SK-N-SH treated with all-trans-retinoic acid at 6 μM for 48 hours (cell line): ENCODE measurements around the gene MAMDC4.

Experiments
- ATAC-seq: fragments of 200-7000 bp; cut with Tn5 transposase; 3 replicates; pipeline ENCODE4 v1.9.1; 2020; ENCODE audit warnings: mild to moderate bottlenecking, moderate library complexity
- ARNTL ChIP-seq: fragments of 450-650 bp; formaldehyde crosslinking; IDR thresholded peaks from 2 replicates; pipeline ENCODE4 v1.5.0; 2020; ENCODE audit warnings: low read depth, mild to moderate bottlenecking, moderate library complexity, borderline replicate concordance
- BACH2 ChIP-seq: fragments of 250-450 bp; sonication (Bioruptor Pico); IDR thresholded peaks from 2 replicates; pipeline ENCODE4 v1.9.0; 2021; ENCODE audit warnings: mild to moderate bottlenecking, borderline replicate concordance
- CREB5 ChIP-seq: fragments of 250-450 bp; sonication (Bioruptor Pico); IDR thresholded peaks from 2 replicates; pipeline ENCODE4 v1.5.1; 2020; ENCODE audit warnings: low read depth, mild to moderate bottlenecking, moderate library complexity
- CSDC2 ChIP-seq: fragments of 250-450 bp; sonication (Bioruptor Pico); IDR thresholded peaks from 2 replicates; pipeline ENCODE4 v1.5.0; 2020; ENCODE audit warnings: mild to moderate bottlenecking, moderate library complexity
- CSRNP3 ChIP-seq: fragments of 250-450 bp; sonication (Bioruptor Pico); IDR thresholded peaks from 2 replicates; pipeline ENCODE4 v1.5.1; 2021; ENCODE audit warnings: mild to moderate bottlenecking, moderate library complexity
- ESRRG ChIP-seq: fragments of 250-450 bp; sonication (Bioruptor Pico); IDR thresholded peaks from 2 replicates; pipeline ENCODE4 v1.6.1; 2021; ENCODE audit warnings: mild to moderate bottlenecking
- ISL1 ChIP-seq: fragments of 250-450 bp; sonication (Bioruptor Pico); IDR thresholded peaks from 2 replicates; pipeline ENCODE4 v2.1.2; 2022; ENCODE audit warnings: mild to moderate bottlenecking, moderate library complexity
- OSR1 ChIP-seq: fragments of 250-450 bp; sonication (Bioruptor Pico); IDR thresholded peaks from 2 replicates; pipeline ENCODE4 v1.8.0; 2022; ENCODE audit warnings: moderate library complexity, mild to moderate bottlenecking, inconsistent platforms
- PATZ1 ChIP-seq: fragments of 250-450 bp; sonication (Bioruptor Pico); IDR thresholded peaks from 2 replicates; pipeline ENCODE4 v1.8.0; 2020; ENCODE audit warnings: mild to moderate bottlenecking, moderate library complexity, borderline replicate concordance
- PPARA ChIP-seq: fragments of 250-450 bp; sonication (Bioruptor Pico); IDR thresholded peaks from 2 replicates; pipeline ENCODE4 v1.5.0; 2020; ENCODE audit warnings: mild to moderate bottlenecking, borderline replicate concordance
- RARB ChIP-seq: fragments of 250-450 bp; sonication (Bioruptor Pico); IDR thresholded peaks from 2 replicates; pipeline ENCODE4 v1.8.0; 2021; ENCODE audit warnings: mild to moderate bottlenecking, moderate library complexity
- SNAI2 ChIP-seq: fragments of 250-450 bp; sonication (Bioruptor Pico); IDR thresholded peaks from 2 replicates; pipeline ENCODE4 v1.5.0; 2020; ENCODE audit warnings: mild to moderate bottlenecking, moderate library complexity
- TCF4 ChIP-seq: fragments of 250-450 bp; sonication (Bioruptor Pico); IDR thresholded peaks from 2 replicates; pipeline ENCODE4 v1.8.0; 2021; ENCODE audit warnings: mild to moderate bottlenecking, moderate library complexity, borderline replicate concordance
- ZC3H10 ChIP-seq: fragments of 250-450 bp; sonication (Bioruptor Pico); IDR thresholded peaks from 2 replicates; pipeline ENCODE4 v1.5.1; 2021; ENCODE audit warnings: mild to moderate bottlenecking, moderate library complexity
- ZFP3 ChIP-seq: fragments of 250-450 bp; sonication (Bioruptor Pico); IDR thresholded peaks from 2 replicates; pipeline ENCODE4 v1.5.0; 2020; ENCODE audit warnings: mild to moderate bottlenecking, moderate library complexity
- ZFP30 ChIP-seq: fragments of 450-650 bp; formaldehyde crosslinking; IDR thresholded peaks from 2 replicates; pipeline ENCODE4 v1.5.0; 2022; ENCODE audit warnings: mild to moderate bottlenecking, moderate library complexity
- ZNF70 ChIP-seq: fragments of 450-650 bp; formaldehyde crosslinking; IDR thresholded peaks from 2 replicates; pipeline ENCODE4 v1.5.0; 2020; ENCODE audit warnings: mild to moderate bottlenecking, moderate library complexity

MAMDC4 gene

GRCh38 chr9:136806631-136807201 lies 45.4 kb upstream of the MAMDC4 start:
- peak; percentile 14 for ATAC-seq
- TF ChIP-seq SNAI2 (CRISPR knock-in tag) (no peak), CREB5 (CRISPR knock-in tag) (no peak), ARNTL (CRISPR knock-in tag) (no peak)

- TF ChIP-seq CREB5 (CRISPR knock-in tag), result no peak
- no peak for TF ChIP-seq CSRNP3
- no peak for TF ChIP-seq ZFP30
- no peak for TF ChIP-seq SNAI2 (CRISPR knock-in tag)
- no peak for TF ChIP-seq OSR1 (CRISPR knock-in tag)
- no peak for TF ChIP-seq PATZ1 (CRISPR knock-in tag)
- no peak for TF ChIP-seq RARB (CRISPR knock-in tag)
- no peak for TF ChIP-seq ZNF70 (CRISPR knock-in tag)
- TF ChIP-seq ZC3H10 (CRISPR knock-in tag), result no peak
- peak; percentile 77 for ATAC-seq
These were observed 44.7 kb upstream of the MAMDC4 start, which contains the start of gene RABL6 for GRCh38 chr9:136807281-136808074. RABL6 (plus strand) TSS chr9:136807948; CDS start chr9:136808197, 249 bp downstream.

- no peak for TF ChIP-seq BACH2 (CRISPR knock-in tag)
- no peak for TF ChIP-seq TCF4 (CRISPR knock-in tag)
- TF ChIP-seq PATZ1 (CRISPR knock-in tag), result no peak
- no peak for TF ChIP-seq ISL1
- no peak for TF ChIP-seq ESRRG (CRISPR knock-in tag)
- no peak for TF ChIP-seq ZFP30
- peak; percentile 14 for ATAC-seq
These were observed 43.9 kb upstream of the MAMDC4 start for GRCh38 chr9:136808075-136808805.

GRCh38 chr9:136808806-136809158 lies 43.4 kb upstream of the MAMDC4 start:
- TF ChIP-seq RARB (CRISPR knock-in tag) (no peak), CSDC2 (CRISPR knock-in tag) (no peak), ZFP3 (CRISPR knock-in tag) (no peak), ARNTL (CRISPR knock-in tag) (no peak), PPARA (CRISPR knock-in tag) (no peak)
- peak; percentile 31 for ATAC-seq
